GM18511 (cell line): ENCODE data around the gene GRIA3.
A peak's percentile ranks its signal among the peaks of the same experiment; 100 is the strongest.
"Not testable (repeated sequence)": the region's sequence is repeated elsewhere in the genome, so short reads cannot be mapped to it uniquely, and the experiment has no call there.

Experiments used
- ATAC-seq: cut with Tn5 transposase; IDR thresholded peaks from one replicate; pipeline ENCODE4 v1.9.1; 2021; ENCODE audit warnings: mild to moderate bottlenecking, moderate library complexity; ENCODE audit not compliant: unreplicated experiment

The GRIA3 gene

DNA sequence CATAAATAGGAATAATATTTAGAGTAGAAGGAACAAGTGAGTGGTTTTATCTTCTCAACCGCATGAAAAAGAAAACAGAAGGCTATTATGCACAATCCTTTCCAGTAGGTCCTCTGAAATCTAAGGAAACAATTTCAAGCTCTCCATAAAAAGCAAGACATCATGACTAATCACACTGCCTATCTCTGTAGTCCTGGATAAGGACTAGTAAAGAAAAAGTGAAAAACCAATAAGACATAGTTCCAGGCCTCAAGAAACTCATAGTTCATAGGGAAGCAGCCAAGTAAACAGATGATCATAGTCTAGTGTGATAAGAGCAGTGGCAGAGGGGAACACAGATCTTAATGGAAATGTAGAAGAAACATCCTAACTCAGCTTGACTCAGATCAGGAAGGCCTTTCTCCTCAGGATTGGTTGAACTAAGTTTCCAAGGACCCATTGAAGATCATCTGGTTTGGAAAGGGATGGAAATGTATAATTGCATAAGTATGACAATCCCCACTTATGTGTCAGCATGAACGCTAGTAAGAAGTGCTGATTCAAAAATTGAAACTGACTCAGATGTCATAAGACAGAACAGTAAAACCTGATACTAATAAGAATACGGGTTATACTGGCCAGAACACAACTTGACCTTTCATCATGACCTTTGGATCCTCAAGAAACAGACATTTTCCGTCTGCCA, 155.3 kb downstream of the GRIA3 start:
- ATAC-seq, result peak; percentile 63

DNA sequence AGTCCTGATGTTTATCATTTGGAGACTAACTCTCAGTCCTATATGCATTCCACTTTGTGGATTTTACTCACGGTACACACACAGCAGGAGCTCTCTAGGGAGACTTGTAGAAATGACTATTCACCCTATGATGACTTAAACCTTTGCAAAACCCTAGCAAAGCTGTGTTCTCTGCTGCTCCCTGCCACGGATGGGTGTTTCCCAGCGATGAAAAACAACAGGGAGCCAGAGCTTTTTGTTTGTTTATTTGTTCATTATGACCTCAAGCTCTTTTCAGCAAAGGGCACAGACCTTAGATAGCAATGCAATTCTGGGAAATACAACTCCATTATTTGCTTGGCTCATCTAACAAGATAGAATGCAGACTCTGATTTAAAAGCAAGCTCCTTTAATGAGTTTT, 156.6 kb downstream of the GRIA3 start:
- ATAC-seq, result no peak

DNA sequence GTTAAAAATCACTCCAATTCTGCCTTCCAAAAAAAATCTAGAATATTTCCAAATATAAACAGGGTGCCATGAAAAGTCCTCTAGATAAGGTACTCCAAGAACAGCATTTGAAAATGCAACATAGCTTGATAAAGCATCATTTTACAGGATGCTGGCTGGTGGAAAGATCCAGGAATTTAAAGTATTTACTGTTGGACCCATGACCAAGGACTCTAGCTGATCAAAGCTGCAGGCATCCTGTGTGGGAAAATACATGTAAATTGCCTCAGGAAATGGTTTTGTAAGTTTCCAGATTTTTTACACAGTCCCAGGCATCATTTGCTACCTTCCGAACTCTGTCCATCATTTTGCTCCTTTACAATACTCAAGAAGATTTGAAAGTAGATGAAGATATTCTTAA, 164.4 kb downstream of the GRIA3 start:
- no peak for ATAC-seq

DNA sequence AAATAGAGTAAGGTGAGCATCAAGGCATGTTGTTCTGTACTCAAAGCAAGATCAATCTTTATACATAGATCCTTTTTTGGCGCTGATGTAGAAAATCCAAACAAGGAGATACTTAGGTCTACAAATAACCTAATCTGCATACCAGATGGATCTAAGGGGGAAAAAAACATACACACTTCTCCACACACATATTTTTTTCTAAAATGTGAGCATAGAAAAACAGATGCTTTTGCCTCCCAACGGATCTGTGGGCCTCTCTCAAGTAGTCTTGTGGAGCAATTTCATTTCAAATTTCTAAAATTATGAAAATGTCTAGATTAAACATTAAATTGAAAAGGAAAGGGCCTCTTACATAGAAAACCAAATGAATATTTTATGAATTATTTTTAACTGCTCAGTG, 166.1 kb downstream of the GRIA3 start:
- ATAC-seq, result no peak

DNA sequence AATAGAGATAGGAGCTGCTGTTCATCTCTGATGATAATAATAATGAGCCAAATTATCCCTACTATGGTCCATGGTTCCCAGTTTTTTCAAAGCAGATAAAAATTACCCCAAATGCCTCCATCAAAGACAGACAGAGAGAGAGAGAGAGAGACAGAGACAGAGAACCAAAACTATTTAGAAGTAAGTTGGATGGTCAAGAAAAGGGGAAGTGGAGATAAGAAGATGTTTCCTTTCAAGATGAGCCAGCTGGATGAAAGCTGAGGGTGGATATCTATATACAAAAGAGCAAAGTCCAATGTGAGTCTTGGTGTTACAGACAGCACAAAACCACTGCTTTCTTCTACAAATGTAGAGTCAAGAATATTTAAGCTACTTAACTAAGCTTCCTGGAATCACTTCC, 173.9 kb downstream of the GRIA3 start:
- peak; percentile 94 for ATAC-seq

DNA sequence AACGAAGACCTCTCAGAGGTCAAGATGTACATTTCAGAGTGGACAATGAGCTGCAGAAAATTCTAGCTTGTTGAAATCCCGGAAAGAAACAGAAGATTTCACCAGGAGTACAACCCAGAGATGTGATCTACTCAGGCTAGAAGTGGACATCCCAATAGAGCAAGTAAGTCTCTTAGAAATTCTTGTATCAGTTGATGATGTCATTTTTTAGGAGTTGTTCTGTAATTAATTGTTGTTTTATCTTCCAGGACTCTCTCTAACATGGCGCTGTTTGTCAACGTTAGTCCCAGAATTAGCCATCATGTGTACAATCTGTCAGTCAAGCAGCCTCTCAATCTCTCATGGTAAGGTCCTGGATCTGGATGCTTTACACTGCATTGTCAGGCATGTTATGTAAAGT, 174.4 kb downstream of the GRIA3 start:
- ATAC-seq, result peak; percentile 9

DNA sequence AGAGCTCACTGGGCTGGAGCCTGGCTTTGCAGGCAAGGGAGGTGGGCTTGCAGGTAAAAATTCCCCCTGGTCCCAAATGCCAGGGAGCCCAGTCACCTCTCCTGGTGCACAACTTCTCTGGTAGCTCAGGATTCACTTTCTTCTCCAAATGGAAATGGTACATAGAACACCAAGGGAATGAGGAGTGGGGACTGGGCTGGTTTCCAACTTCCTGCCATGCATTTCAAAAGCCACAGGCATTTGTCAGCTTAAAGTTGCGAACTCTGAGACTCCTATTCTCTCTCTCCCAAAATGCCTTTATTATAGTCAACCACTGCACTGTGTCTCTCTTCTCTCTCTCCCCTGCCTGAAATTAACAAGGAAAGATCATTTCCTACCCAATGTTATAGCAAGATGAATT, 177.3 kb downstream of the GRIA3 start:
- no peak for ATAC-seq

DNA sequence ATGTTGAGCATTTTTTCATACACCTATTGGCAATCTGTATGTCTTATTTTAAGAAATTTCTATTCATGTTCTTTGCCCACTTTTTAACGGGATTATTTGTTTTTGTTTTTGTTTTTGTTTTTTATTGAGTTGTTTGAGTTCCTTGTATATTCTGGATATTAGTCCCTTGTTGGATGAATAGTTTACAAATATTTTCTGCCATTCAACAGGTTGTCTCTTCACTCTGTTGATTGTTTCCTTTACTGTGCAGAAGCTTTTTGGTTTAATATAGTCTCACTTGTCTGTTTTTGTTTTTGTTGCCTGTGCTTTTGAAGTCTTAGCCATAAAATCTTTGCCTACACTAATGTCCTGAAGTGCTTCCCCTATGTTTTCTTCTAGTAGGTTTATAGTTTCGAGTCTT, 202.1 kb downstream of the GRIA3 start:
- ATAC-seq, result not testable (repeated sequence)

DNA sequence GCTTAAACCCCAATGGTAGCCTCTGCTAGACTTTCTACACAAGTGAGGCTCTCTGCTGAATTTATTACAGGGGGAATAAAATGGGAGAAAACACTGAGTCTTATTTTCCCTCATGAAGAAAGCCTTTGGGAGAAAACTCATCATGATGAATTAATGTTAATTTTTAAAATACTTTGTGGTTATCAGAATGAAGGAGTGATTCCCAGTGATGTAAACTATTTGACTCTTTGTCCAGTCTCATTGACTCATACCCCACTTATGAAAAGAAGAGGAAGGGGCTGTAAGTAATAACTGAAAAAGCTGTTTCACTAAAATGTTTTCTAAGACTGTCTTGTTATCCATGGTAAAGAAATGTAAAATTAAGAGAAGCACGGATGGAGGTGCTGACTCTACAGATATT, 208.8 kb downstream of the GRIA3 start:
- ATAC-seq, result no peak

DNA sequence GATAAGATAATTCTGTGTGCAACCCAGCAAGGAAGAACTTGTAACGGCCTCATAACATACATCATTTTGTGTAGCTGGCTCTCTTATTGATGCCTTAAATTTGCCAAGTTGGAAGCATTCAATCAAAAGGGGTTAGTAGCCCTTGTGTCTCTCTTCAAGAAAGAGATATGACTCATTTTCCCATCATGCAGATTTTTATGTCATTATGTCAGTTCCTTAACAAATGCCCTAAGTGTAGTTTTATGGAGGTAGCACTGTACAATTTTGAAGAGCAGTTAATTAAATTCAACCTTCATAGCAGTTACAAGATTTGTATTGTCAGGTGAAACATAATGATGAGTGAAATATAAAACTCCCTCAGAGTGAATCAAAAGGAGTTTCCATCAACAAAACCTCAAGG, 215.6 kb downstream of the GRIA3 start:
- no peak for ATAC-seq

DNA sequence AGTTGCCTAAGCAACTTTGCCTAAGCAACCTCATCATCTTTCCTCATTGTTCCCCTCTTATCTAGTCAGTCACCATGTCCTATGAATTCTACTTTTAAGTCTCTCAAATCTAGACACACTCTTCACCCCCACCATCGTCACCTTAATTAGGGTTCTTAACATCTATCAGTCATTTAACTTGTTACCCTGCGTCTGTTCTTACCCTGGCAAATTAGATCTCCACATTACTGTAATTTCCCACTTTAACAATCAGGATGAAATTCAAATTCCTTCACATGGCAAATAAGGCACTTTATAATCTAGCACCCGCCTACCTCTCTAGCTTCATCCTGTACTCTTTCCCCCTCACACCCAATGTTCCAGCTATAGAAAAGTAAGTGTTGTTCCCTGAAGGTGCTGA, 221.2 kb downstream of the GRIA3 start:
- ATAC-seq, result no peak

DNA sequence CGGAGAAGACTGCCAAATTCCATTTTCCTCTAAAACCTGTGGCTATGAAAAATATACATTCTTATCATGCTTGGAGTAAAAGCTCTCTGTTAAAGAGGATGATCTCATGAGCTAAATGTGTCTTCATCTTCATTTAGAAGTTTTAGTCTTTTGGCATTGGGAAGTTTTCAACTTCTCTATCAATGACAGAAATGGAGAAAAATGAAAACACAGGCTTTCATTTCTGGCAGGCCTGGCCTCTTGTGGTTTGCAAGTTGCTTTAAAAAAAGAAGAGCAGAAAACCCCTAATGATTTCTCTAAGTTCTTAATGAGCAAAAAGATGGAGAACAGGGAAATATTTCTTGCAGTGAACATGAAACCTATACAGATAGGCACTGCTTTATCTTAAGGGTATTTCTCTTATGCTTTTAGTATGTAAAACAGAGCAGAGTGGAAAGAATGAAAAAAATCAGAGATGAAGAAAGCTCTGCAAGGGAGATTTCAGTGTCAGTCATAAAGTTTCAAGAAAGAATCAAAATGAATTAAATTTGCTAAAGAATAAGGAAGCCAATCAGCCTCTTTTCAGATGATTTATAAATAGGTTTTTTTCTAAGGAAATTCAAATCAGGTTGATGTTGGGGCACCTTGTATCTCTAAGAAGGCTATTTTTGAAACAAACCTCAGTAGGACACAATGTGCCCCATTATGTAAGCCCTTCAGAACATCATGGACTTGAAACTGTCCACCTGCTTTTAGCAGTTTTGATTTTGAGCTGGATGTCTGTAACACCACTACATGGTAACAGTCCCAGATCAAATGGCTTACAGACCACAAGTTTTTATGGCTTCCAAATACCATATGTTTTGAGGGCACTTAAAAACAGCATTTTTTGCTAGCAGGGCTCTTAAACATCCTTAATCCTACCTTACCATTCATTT, 225.0 kb downstream of the GRIA3 start:
- ATAC-seq, result peak; percentile 40

DNA sequence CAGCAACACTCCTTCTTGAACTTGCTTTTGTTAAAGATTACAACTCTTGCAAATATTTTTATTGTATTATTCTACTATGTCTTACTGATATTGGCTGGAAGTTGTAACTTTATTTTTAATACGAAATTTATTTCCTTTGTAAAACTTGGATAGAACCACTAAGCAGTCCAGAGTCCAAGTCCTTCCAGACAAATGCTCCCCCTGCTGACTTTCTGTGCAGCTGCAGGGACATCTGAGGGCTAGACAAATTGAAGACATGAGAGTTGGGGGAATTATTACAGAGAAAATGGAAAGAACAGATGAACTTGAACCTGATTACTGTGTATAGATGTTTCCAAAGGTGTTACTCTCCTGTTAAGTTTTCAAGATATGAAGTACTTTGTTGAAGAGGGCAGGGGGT, 238.8 kb downstream of the GRIA3 start:
- ATAC-seq, result no peak

DNA sequence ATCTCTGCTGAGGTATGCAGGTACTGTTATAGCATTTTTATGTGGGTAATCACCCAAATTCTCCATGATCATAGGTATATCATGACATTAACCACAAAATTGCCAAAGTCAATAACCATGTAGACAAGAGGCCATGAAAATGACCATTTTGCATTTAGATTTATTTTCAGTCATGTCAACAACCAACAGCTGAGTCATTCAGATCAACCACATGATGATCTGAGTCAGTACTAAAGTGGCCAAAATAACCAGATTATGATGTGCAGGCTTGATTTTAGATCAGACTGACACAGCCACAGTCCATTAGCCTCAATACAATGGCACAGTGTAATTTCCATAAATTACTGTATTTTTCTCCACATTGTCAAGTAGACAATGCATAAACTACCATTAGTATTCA, 240.5 kb downstream of the GRIA3 start:
- ATAC-seq, result peak; percentile 86

DNA sequence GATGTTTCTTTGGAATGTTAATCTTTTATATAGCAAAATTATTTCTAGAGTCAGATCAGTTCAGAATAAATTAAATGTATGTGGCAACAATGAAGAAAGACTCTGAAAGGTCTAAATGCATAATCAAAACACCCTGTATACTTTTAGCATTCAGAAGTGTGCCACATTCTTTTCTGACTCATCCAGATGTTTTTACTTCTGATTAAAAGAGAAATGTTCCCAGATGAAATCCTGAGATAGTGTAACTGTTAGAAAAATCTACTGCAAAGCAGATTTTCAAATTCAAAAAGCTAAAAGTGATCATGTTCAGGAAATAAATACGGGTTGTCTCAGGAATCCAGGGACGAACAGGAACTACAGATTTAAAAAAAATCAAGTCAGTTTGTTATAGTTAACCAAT, 241.4 kb downstream of the GRIA3 start:
- ATAC-seq, result no peak

DNA sequence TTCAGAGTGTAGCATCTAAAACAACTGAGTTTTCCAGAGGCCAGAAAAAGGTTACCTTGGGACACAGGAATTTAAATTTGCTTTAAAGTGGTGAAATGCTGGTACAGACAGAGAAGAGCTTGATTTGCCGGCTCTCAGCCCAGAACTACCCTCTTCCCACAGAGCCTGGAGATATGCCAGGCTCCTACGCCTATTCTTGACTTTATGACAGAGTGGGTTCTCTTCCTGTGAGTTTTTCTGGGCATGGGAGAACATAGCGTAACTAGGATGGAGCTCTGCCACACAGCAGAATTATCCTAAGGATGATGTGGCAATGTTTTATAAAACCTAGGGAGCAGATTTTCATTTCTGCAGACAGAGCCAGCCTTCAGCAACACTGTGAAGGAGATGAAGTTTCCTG, 241.8 kb downstream of the GRIA3 start:
- ATAC-seq, result no peak

DNA sequence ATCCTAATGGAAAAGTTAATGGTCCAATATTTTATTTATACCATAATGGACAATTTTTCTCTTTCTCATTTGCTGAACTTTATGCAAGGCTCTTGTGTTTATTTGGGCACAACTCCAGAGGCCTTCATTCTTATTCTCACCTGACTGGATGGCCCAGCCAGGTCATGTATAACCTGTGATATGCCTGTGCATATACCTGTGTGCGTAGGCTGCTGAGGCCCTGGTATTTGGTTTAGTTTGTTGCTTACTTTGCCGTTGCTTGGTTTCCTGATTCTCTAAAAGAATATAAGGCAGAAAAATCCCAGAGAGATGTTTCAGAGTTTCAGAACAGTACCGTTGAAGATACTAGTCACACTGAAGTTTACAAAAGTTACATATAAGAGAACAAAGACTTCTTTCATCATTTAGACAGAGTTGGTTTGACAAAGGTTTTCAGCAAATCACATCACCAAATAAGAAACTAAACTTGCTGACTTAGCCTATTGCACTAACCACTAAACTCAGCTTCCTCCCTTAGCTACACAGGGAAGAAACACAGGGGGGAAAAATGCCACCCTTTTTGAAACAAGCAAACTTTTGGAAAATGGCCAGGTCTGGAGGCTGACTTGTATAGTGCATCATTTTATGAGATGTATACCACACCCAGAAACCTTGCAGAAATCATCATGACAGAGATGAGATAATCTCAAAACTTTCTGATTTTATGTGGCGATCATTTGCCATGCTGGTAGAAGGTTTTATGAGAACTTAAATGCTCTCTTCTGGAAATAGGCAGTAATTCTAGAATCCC, 248.5 kb downstream of the GRIA3 start:
- ATAC-seq, result no peak

DNA sequence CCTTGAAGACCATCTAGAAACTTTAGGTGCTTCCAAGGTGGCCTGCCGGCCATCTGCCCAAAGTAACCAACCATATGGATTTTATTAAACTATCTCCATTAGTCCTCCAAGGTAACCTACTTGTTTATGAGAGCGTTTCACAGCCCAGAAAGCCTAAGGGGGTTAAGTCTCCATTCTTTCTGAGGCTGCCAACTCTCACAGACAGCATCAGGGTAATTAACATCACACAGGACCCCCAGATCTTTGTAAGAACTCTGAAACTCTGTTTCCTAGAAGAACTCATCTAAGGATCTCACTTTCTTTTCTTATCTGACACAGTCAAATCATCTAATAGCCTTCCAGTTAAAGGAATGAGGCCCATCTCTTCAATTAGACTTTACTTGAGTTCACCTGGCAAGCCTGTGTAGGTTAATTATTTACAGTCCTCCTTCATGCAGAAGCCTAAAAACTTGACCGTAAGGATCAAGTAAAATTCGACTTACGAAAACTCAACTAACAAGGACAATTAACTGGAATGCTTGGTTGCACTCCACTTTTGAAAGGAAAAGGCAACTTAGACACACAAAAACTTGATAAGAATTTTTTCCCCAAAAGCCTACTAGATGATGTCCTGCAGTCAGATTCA, 252.5 kb downstream of the GRIA3 start:
- ATAC-seq, result no peak

DNA sequence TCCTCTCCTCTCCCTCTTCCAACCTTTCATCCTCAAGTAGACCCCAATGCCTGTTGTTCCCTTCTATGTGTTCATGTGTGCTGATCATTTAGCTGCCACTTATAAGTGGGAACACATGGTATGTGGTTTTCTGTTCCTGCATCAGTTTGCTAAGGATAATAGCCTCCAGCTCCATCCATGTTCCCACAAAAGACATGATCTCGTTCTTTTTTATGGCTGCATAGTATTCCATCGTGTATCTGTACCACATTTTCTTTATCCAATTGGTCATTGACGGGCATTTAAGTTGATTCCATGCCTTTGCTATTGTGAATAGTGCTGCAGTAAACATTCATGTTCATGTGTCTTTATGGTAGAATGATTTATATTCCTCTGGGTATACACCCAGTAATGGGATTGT, 255.8 kb downstream of the GRIA3 start:
- ATAC-seq, result not testable (repeated sequence)

DNA sequence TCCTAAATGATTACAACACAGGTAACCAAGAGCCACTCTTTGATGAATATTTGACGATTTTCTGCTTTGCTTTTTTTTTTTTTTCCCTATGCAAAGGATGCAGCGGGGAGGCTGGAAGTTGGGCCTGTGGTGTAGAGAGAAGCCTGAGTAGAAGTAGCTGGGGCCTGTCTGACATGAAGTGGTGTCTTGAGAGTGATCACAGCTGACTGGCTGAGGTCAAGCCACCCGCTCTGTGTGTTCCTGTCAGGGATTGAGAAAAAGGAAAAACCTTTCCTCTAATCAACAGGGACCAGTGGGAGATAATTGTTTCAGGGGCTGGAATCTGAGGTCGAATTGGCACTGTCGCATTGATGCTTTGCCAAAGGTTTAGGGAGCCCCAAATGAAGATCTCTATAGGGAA, 258.7 kb downstream of the GRIA3 start:
- no peak for ATAC-seq

DNA sequence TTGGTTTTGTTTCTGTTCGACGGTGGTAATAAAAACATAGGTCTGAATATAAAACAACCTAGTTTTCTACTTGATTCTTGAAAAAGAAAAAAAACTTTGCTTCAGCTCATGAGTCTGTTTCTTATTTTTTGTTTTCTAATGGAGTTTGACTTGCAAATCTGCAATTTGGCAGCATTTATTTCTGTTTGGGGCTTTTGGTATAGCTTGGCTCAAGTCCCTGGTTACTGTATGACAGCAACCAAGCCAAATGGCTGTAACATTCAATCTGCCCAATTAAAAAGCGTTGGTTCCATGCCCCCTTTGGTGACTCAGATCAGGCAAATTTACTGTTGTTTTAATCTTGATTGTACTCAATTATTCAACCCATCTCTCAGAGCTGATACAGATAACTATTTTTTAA, 263.4 kb downstream of the GRIA3 start:
- ATAC-seq, result no peak
